NOMO-1 treated with dmso at 0.1 percent for 144 hours (cell line): ENCODE data around the gene EIF5.

Experiments used
- DNase-seq: peaks from one replicate; lab custom pipeline; 2025; ENCODE audit not compliant: unreplicated experiment; lab: John Stamatoyannopoulos, UW

Gene EIF5

GRCh38 chr14:103333754-103334643 is at the start of gene EIF5:
TSS of gene EIF5 (plus strand) at chr14:103334237. CDS start at chr14:103335861, 1,624 bp downstream.
- peak; percentile 98 for DNase-seq

- DNase-seq: no peak
These were observed 49.2 kb upstream of the EIF5 start for GRCh38 chr14:103284574-103285467.

- DNase-seq: no peak
These were observed 47.6 kb upstream of the EIF5 start for GRCh38 chr14:103286460-103286859.

DNA sequence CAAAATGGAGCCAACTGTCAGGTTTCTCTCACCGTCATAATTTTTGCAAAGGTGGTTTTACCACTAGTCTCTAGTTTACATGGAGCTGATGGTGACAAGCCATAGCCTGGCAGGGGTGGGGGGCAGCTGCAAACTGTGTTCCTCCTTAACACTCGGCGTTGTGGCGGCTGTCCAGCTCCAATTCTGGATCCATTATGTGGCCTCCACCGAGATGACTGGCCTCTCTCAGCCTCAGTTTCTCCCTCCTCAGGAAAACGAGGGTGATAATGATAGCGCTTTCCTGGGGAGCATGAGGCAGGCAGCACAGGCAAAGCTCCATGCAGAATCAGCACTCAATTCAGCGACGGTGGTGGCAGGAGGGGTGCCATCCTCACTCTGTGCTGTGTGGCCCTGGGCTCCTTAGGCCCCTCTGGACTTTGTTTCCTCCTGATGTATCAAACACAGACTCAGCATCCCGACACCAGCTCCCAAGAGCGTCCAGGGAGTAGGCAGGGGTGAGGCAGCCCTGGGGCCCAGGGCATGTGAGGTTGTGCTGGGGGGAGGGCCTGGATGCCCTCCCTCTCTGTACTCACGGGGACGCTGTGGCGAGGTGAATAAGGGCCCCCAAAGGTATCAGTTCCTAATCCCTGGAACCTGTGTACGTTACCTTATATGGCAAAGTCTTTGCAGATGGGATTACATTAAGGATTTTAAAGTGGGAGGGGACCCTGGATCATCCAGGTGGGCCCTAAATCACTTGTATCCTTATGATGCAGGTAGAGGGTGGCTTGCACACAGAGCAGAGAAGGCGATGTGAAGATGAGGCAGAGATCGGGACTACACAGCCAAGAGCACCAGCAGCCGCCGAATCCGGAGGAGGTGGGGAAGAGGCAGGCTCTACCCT is 46.8 kb upstream of the EIF5 start:
- DNase-seq: no peak

DNA sequence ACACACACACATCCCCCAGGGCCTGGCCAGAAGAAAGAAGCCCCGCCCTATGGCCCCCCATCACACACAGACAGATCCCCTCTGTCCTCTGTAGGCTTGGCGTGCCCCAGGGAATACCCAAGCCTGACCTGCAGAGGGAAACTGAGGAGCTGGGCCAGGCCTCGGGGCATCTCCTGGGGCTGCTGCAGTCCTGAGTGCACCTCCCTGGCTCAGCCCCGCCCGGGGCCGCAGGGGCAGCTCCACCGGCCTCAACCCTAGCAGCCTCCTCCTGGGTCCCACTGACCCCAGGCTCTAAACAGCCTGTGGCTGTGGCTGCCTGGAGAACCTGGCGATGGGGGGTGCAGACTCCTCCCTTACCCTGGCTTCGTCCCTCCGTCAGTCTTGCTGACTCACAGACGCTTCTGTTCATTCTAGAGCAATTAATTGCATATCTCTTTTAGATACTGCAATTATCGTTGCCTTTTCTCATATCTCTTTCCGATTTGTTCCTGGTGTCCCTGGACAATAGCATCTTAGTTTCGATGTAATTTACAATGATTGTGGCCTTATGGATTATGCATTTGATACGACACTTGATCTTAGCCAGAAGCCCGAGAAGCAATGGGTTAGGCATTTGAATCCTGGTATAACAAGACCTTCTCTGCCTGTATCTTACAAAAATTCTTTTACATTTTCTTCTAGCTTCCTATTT is 45.8 kb upstream of the EIF5 start:
- DNase-seq: no peak

DNA sequence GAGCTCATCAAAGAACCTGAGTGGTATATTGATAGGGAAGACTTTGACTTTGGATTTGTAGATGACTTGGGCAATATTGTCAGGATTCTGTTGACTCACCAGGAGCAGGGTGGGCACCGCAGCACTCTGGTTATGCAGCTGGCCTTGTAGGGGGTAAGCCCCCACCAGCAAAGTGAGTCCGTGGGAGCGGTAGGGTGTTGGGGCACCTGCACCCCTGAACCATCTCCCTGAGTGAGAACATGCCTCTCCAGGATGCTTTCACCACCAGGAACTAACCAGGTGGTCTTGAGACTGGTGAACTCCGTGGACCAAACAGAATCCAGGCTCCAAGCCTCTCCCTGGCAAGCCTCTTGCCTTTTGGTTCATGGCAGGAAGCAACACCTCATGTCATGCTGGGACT is 44.0 kb upstream of the EIF5 start:
- no peak for DNase-seq

GRCh38 chr14:103290494-103290893 is 43.5 kb upstream of the EIF5 start:
- no peak for DNase-seq

DNA sequence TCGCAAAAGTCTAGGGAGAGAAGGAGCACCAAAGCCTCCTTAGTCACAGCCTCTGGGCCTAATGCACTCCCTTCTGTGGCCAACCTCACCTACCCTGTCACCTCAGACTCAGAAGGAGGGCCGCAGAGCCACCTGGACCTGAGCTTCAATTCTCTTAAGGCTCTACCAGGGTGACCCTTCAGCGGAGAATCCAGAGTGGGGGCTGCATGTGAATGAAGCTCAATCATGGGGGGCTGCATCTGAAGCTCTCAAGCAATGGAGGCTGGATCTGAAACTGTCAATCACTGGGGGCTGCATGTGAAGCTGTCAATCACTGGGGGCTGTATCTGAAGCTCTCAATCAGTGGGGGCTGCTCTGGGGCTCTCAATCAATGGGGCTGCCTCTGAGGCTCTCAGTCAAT is 43.1 kb upstream of the EIF5 start:
- DNase-seq: no peak

- peak; percentile 18 for DNase-seq
These were observed 41.3 kb upstream of the EIF5 start for GRCh38 chr14:103292426-103293374.

DNA sequence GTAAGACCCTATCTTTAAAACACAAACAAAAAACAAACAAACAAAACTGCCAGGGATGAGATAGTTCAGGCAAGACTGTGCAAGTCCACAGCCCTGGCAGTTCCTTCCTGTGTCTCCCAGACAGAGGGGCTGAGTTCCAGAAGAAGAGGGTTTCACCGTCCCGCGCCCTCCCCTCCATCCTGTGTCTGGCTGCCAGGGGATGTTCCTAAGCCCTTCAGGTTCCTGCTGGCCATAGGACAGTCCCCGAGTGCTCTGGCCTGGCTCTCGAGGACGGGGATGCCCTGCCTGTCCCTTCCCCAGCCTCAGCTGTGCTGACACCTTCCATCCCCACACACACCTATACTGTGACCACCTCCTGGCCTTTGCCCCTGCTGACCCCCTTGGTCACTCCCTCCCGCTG is 40.6 kb upstream of the EIF5 start:
- DNase-seq: no peak

- DNase-seq: no peak
These were observed 39.9 kb upstream of the EIF5 start for GRCh38 chr14:103294091-103294490.

DNA sequence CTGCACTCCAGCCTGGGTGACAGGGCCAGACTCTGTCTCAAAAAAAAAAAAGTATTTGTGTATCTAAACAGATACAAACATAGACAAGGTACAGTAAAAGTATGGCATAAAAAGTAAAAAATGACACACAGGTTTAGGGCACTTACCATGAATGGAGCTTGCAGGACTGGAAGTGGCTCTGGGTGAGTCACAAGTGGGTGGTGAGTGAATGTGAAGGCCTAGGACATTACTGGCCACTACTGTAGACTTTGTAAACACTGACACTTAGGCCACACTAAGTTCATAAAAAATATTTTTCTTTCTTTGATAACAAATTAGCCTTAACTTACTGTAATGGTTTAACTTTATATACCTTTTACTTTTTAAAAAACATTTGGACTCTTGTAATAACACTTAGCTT is 38.0 kb upstream of the EIF5 start:
- no peak for DNase-seq

- no peak for DNase-seq
These were observed 37.0 kb upstream of the EIF5 start for GRCh38 chr14:103296987-103297386.

DNA sequence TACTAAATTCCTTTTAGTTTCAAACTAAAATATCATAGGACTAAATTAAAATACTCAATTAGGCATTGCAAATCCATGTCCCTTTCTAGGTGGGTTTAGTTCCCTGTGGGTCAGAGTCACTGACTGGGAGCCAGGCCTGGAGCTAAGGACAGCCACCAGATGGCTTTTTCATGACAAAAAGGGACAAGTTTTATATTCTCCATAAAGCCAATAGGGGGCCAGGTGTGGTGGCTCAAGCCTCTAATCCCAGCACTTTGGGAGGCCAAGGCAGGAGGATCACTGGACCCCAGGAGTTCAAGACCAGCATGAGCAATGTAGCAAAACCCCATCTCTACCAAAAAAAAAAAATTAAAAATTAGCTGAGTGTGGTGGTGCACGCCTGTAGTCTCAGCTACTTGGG is 35.4 kb upstream of the EIF5 start:
- DNase-seq: no peak

DNA sequence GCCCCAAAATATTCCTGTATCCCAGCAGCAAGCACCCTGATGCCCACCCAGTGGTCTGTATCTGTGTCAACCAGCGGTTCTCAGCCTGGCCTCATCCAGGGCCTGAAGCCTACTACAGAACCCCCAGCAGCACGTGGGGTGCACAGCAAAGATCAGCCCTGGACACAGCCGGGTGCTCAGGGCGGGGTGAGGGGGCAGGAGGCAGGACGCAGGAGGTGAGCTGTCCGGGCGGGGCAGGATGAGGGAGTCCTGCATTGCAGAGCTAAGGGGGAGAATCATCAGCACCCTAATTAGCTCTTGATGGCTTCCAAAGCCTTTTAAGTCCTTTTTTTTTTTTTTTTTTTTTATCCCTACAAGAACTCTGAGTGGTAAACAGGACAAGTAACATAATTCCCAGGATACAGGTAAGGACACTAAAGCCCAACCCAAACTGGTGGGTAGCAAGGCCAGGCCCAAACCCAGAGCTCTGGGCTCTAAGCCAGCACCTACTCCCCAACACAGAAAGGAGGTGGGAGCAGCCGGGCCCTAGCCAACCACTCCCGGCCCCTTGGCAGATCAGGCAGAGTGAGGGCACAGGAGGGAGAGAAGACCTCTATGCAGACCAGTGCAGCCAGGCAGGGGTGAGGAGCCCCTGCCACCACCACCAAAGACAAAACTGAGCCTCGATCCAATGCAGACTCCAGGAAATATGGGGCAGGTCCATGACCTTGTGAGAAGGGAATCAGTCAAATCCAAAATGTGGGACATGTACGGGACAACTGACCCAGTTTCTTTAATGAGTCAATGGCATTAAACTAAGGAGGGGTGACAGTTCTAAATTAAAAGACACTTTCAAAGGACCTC is 32.3 kb upstream of the EIF5 start:
- no peak for DNase-seq

GRCh38 chr14:103302966-103303365 is 31.1 kb upstream of the EIF5 start:
- peak; percentile 5 for DNase-seq

- DNase-seq: no peak
These were observed 29.3 kb upstream of the EIF5 start for GRCh38 chr14:103304706-103305105.
